Small intestine (tissue), 7 donors: Measurements from ENCODE around the gene MSI2. TPM values are rescaled to one million over a fixed set of nuclear protein-coding genes. Genes with fewer than 3 reads are reported as not detected.

Experiments
- DNase-seq, 2 donors: peaks; one replicate each; pipeline versions ENCODE4 v3.0.0 to v3.0.0-alpha.2; 2013
- FAIRE-seq: peaks from 2 replicates; lab custom pipeline; 2012; peaks lifted over from hg19 to GRCh38; lab: Jason Lieb, UNC
- H3K27ac ChIP-seq, 3 donors: one replicate each; pipeline ENCODE4 v1.5.1; 2013; ENCODE audit warnings: low read length in 2 of 3, mild to moderate bottlenecking in 2 of 3, control low read depth in 1 of 3, inconsistent platforms in 1 of 3, low read depth in 1 of 3, moderate library complexity in 1 of 3
- H3K27me3 ChIP-seq, 3 donors: one replicate each; pipeline ENCODE4 v1.6.1; 2013; ENCODE audit warnings: low read length in 3 of 3, inconsistent platforms in 1 of 3; ENCODE audit not compliant: control insufficient read depth in 3 of 3, insufficient read depth in 3 of 3
- H3K36me3 ChIP-seq, 3 donors: one replicate each; pipeline ENCODE4 v1.6.1; 2013; ENCODE audit warnings: low read length in 3 of 3, inconsistent platforms in 1 of 3, low read depth in 1 of 3, mild to moderate bottlenecking in 1 of 3, moderate library complexity in 1 of 3; ENCODE audit not compliant: control insufficient read depth in 3 of 3, insufficient read depth in 2 of 3
- H3K4me1 ChIP-seq, 3 donors: one replicate each; pipeline ENCODE4 v1.6.1; 2013; ENCODE audit warnings: low read length in 2 of 3, inconsistent platforms in 1 of 3, low read depth in 1 of 3, mild to moderate bottlenecking in 1 of 3, moderate library complexity in 1 of 3; ENCODE audit not compliant: control insufficient read depth in 3 of 3, insufficient read depth in 2 of 3
- H3K4me3 ChIP-seq, 3 donors: one replicate each; pipeline ENCODE4 v1.5.1; 2013; ENCODE audit warnings: low read length in 3 of 3, control low read depth in 1 of 3, inconsistent platforms in 1 of 3, low read depth in 1 of 3, mild to moderate bottlenecking in 1 of 3, moderate library complexity in 1 of 3
- H3K9me3 ChIP-seq, 2 donors: one replicate each; pipeline ENCODE4 v1.6.1; 2013; ENCODE audit warnings: low read depth in 1 of 2, low read length in 1 of 2; ENCODE audit not compliant: control insufficient read depth in 2 of 2, insufficient read depth in 1 of 2
- WGBS, 3 donors: extraction: QIAGEN DNeasy Blood & Tissue Kit; methylation state at CpG; one replicate each; pipeline ENCODE4 v1.1.7; 2013; 5-methylcytosine and 5-hydroxymethylcytosine counted together
- polyA plus RNA-seq, 4 donors: library from polyadenylated mRNA; stranded (reverse) in 3 of 4; unstranded in 1 of 4; fragments of 200-250 nt in 3 of 4; fragments of 120-200 nt in 1 of 4; gene quantifications; one replicate each; pipeline versions ENCODE4 v1.2.1 to v1.2.3, GENCODE V29; 2013
- donor health status: healthy with polysubstance abuse.
- donor health status: control.
- donor health status: control.
- donor health status: Bipolar disorder and iron deficiency.
- donor health status: healthy.

MSI2 gene
- polyA plus RNA-seq, 4 donors, result 5.1 to 49.4 (median 12.6) TPM

- 40 to 56% (median 49%) methylated on average over 6 of the region's 6 CpGs for WGBS, 3 donors
- no peak overlapping the region for H3K4me3 ChIP-seq
- peaks cover 0 to 12% (median 0%) of the 10 kb centered on the region in 3 donors for H3K36me3 ChIP-seq
- no peaks in the 10 kb centered on the region for H3K9me3 ChIP-seq
- H3K27me3 ChIP-seq, result no peaks in the 10 kb centered on the region
- FAIRE-seq (no peak), DNase-seq (peak in 1 of 2 donors; percentile 26)
- peak overlapping the region in 2 of 3 donors; percentile 78 to 79 for H3K27ac ChIP-seq
- peaks cover 0 to 30% (median 13%) of the 10 kb centered on the region in 3 donors for H3K4me1 ChIP-seq
Measured at GRCh38 chr17:57356153-57356718, 99.9 kb downstream of the MSI2 start.

- Histone ChIP-seq H3K4me3 (peak overlapping the region in 2 of 3 donors; percentile 1 to 18), H3K4me1 (peaks cover 0 to 32% (median 13%) of the 10 kb centered on the region in 3 donors), H3K36me3 (peaks cover 0 to 7% (median 0%) of the 10 kb centered on the region in 3 donors), H3K27ac (peak overlapping the region; percentile 24 to 95 (median 78)), H3K9me3 (no peaks in the 10 kb centered on the region), H3K27me3 (no peaks in the 10 kb centered on the region)
- DNase-seq (peak in 1 of 2 donors; percentile 55), FAIRE-seq (no peak)
- WGBS, 3 donors, result 17 to 36% (median 24%) methylated on average over 16 of the region's 16 CpGs
Measured at GRCh38 chr17:57356719-57357391, 100.5 kb downstream of the MSI2 start.

GRCh38 chr17:57357392-57357784 lies 101.1 kb downstream of the MSI2 start:
- 49 to 50% (median 50%) methylated on average over 11 of the region's 11 CpGs for WGBS, 3 donors
- FAIRE-seq, result no peak
- peaks cover 0 to 32% (median 13%) of the 10 kb centered on the region in 3 donors for H3K4me1 ChIP-seq
- peaks cover 0 to 7% (median 0%) of the 10 kb centered on the region in 3 donors for H3K36me3 ChIP-seq
- peak overlapping the region in 1 of 3 donors; percentile 18 for H3K4me3 ChIP-seq
- peak in 1 of 2 donors; percentile 66 for DNase-seq
- H3K27ac ChIP-seq, result peak overlapping the region; percentile 24 to 95 (median 78)
- H3K9me3 ChIP-seq, result no peaks in the 10 kb centered on the region
- H3K27me3 ChIP-seq, result no peaks in the 10 kb centered on the region

- FAIRE-seq, result no peak
Measured at GRCh38 chr17:57357830-57358430, 101.6 kb downstream of the MSI2 start.

GRCh38 chr17:57360266-57360665 lies 103.9 kb downstream of the MSI2 start:
- Histone ChIP-seq H3K9me3 (no peaks in the 10 kb centered on the region), H3K27ac (no peak overlapping the region), H3K27me3 (no peaks in the 10 kb centered on the region), H3K4me3 (no peak overlapping the region), H3K4me1 (peaks cover 0 to 32% (median 12%) of the 10 kb centered on the region in 3 donors), H3K36me3 (peaks cover 0 to 18% (median 0%) of the 10 kb centered on the region in 3 donors)
- 81 to 95% (median 95%) methylated on average over 2 of the region's 2 CpGs for WGBS, 3 donors
- FAIRE-seq, result no peak
- DNase-seq, result no peak

More at GRCh38 chr17:57357830-57358430, 101.6 kb downstream of the MSI2 start:
- Histone ChIP-seq H3K27me3 (no peaks in the 10 kb centered on the region), H3K36me3 (peaks cover 0 to 7% (median 0%) of the 10 kb centered on the region in 3 donors), H3K4me1 (peaks cover 0 to 32% (median 13%) of the 10 kb centered on the region in 3 donors), H3K4me3 (no peak overlapping the region), H3K27ac (peak overlapping the region in 2 of 3 donors; percentile 46 to 78), H3K9me3 (no peaks in the 10 kb centered on the region)
- no peak for DNase-seq
- WGBS, 3 donors, result 58 to 72% (median 59%) methylated on average over 3 of the region's 3 CpGs

GRCh38 chr17:57362797-57363556 lies 106.7 kb downstream of the MSI2 start:
- Histone ChIP-seq H3K27me3 (no peaks in the 10 kb centered on the region), H3K9me3 (no peaks in the 10 kb centered on the region), H3K4me3 (no peak overlapping the region), H3K36me3 (peaks cover 0 to 18% (median 0%) of the 10 kb centered on the region in 3 donors), H3K27ac (no peak overlapping the region), H3K4me1 (peaks cover 0 to 27% (median under 1%) of the 10 kb centered on the region in 3 donors)
- DNase-seq (no peak), FAIRE-seq (no peak)
- 95 to 96% (median 96%) methylated on average over 9 of the region's 9 CpGs for WGBS, 3 donors

- DNase-seq, result no peak
- H3K27me3 ChIP-seq, result no peaks in the 10 kb centered on the region
- FAIRE-seq, result no peak
- H3K9me3 ChIP-seq, result no peaks in the 10 kb centered on the region
- H3K4me1 ChIP-seq, result peaks cover 0 to 22% (median 0%) of the 10 kb centered on the region in 3 donors
- no peak overlapping the region for H3K27ac ChIP-seq
- WGBS, 3 donors, result 94 to 100% (median 96%) methylated on average over 4 of the region's 4 CpGs
- no peak overlapping the region for H3K4me3 ChIP-seq
- H3K36me3 ChIP-seq, result peaks cover 0 to 18% (median 0%) of the 10 kb centered on the region in 3 donors
Measured at GRCh38 chr17:57363580-57363979, 107.3 kb downstream of the MSI2 start.
